Measurements from ENCODE around the gene MYO18B.

The MYO18B gene

DNA sequence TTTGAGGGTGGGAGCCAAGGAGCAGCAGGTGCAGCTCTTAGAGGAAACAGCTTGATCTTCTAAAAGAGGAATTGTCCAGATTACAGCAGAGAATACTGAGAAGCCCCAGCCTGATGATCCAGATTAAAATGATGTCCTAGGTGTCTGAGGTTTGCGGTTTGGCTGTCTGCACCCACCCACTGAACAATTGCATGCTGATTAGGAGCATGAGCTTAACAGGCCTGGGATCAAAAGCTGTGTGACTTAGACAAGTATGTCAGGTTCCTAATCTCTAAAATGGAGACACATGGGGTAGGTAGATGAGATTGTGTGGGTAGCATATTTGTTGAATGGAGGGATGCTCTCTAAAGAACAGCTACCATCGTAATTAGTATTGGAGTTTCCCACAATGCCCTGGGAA is 260.5 kb downstream of the MYO18B start:
- Histone ChIP-seq H2AFZ (ENCODE audit: low read length) (no peak overlapping the region), H3K4me2 (ENCODE audit: insufficient read depth, low read length, poor library complexity, severe bottlenecking) (no peak overlapping the region), H2BK15ac (ENCODE audit: low read length) (no peak overlapping the region), H3K36me3 (replicated peaks in 1 of 2; ENCODE audit: control insufficient read depth in 2 of 2, insufficient read depth in 2 of 2, low read length in 2 of 2) (no peaks in the 10 kb centered on the region), H3K9ac (ENCODE audit: low read depth, low read length, poor library complexity) (no peak overlapping the region), H4K91ac (ENCODE audit: low read depth, low read length, poor library complexity) (no peak overlapping the region), H2BK120ac (ENCODE audit: low read depth, low read length) (no peak overlapping the region), H3K9me3 (replicated peaks in 1 of 2; ENCODE audit: control insufficient read depth in 2 of 2, insufficient read depth in 1 of 2, low read depth in 1 of 2, low read length in 2 of 2) (no peaks in the 10 kb centered on the region), H2AK5ac (ENCODE audit: low read depth, low read length) (no peak overlapping the region), H3K4ac (ENCODE audit: low read length) (no peak overlapping the region), H3K27me3 (ENCODE audit: control insufficient read depth in 3 of 3, insufficient read depth in 3 of 3, low read depth in 1 of 3, low read length in 3 of 3) (no peaks in the 10 kb centered on the region), H2BK5ac (ENCODE audit: low read length) (no peak overlapping the region), H3K27ac (replicated peaks; ENCODE audit: low read length) (no peak overlapping the region), H3K4me3 (ENCODE audit: low read length in 2 of 2) (no peak overlapping the region), H3K14ac (ENCODE audit: low read length) (no peak overlapping the region), H3K4me1 (ENCODE audit: control insufficient read depth in 2 of 2, insufficient read depth in 1 of 2, low read depth in 1 of 2, low read length in 2 of 2) (no peaks in the 10 kb centered on the region), H4K8ac (ENCODE audit: low read depth, low read length) (no peak overlapping the region), H2BK12ac (ENCODE audit: low read length) (no peak overlapping the region), H3K23ac (ENCODE audit: low read depth, low read length, poor library complexity) (no peak overlapping the region), H3K79me1 (ENCODE audit: low read depth, low read length) (no peaks in the 10 kb centered on the region), H3K18ac (ENCODE audit: low read length) (no peak overlapping the region)
- DNase-seq (ENCODE audit: low spot score) = no peak
- WGBS, 2 donors (ENCODE audit: extremely low coverage in 2 of 2, insufficient read length in 2 of 2, insufficient replicate concordance in 1 of 2) = no CpG with 5 or more reads among the region's 2 CpGs

GRCh38 chr22:26004477-26004876 is 262.5 kb downstream of the MYO18B start:
- no peak for DNase-seq (ENCODE audit: low spot score)

DNA sequence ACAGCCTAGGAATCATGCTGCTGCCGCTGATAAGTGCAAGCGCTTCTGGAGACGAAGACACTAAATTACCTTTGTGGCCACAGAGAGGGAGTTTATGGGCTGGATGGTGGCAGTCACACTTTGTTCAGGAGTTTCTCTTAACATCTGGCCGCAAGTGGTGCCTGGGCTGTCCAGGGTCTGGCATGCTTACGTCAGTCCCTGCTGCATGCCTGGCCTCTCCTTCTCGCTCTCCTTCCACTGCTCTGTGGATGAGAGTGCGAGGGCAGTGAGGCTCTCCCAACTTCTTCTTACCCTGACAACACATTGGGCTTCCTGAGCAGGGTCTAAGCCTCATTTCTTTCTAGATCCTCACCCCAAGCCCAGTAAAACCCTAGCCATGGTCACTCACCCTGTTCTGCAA is 266.6 kb downstream of the MYO18B start:
- no peak for DNase-seq (ENCODE audit: low spot score)
- Histone ChIP-seq H2AFZ (ENCODE audit: low read length) (no peak overlapping the region), H2AK5ac (ENCODE audit: low read depth, low read length) (no peak overlapping the region), H2BK12ac (ENCODE audit: low read length) (no peak overlapping the region), H3K27me3 (ENCODE audit: control insufficient read depth in 3 of 3, insufficient read depth in 3 of 3, low read depth in 1 of 3, low read length in 3 of 3) (no peaks in the 10 kb centered on the region), H3K4me1 (ENCODE audit: control insufficient read depth in 2 of 2, insufficient read depth in 1 of 2, low read depth in 1 of 2, low read length in 2 of 2) (no peaks in the 10 kb centered on the region), H2BK120ac (ENCODE audit: low read depth, low read length) (no peak overlapping the region), H3K14ac (ENCODE audit: low read length) (no peak overlapping the region), H3K4ac (ENCODE audit: low read length) (no peak overlapping the region), H4K8ac (ENCODE audit: low read depth, low read length) (no peak overlapping the region), H3K4me3 (ENCODE audit: low read length in 2 of 2) (no peak overlapping the region), H3K4me2 (ENCODE audit: insufficient read depth, low read length, poor library complexity, severe bottlenecking) (no peak overlapping the region), H3K9ac (ENCODE audit: low read depth, low read length, poor library complexity) (no peak overlapping the region), H3K18ac (ENCODE audit: low read length) (no peak overlapping the region), H3K23ac (ENCODE audit: low read depth, low read length, poor library complexity) (no peak overlapping the region), H2BK5ac (ENCODE audit: low read length) (no peak overlapping the region), H3K36me3 (replicated peaks in 1 of 2; ENCODE audit: control insufficient read depth in 2 of 2, insufficient read depth in 2 of 2, low read length in 2 of 2) (no peaks in the 10 kb centered on the region), H3K27ac (replicated peaks; ENCODE audit: low read length) (no peak overlapping the region), H3K79me1 (ENCODE audit: low read depth, low read length) (no peaks in the 10 kb centered on the region), H3K9me3 (replicated peaks in 1 of 2; ENCODE audit: control insufficient read depth in 2 of 2, insufficient read depth in 1 of 2, low read depth in 1 of 2, low read length in 2 of 2) (no peaks in the 10 kb centered on the region), H2BK15ac (ENCODE audit: low read length) (no peak overlapping the region), H4K91ac (ENCODE audit: low read depth, low read length, poor library complexity) (no peak overlapping the region)
- WGBS, 2 donors (ENCODE audit: extremely low coverage in 2 of 2, insufficient read length in 2 of 2, insufficient replicate concordance in 1 of 2) = no CpG with 5 or more reads among the region's 7 CpGs

More at GRCh38 chr22:26004477-26004876, 262.5 kb downstream of the MYO18B start:
- Histone ChIP-seq H3K4ac (ENCODE audit: low read length) (no peak overlapping the region), H3K9ac (ENCODE audit: low read depth, low read length, poor library complexity) (no peak overlapping the region), H3K36me3 (replicated peaks in 1 of 2; ENCODE audit: control insufficient read depth in 2 of 2, insufficient read depth in 2 of 2, low read length in 2 of 2) (no peaks in the 10 kb centered on the region), H3K4me2 (ENCODE audit: insufficient read depth, low read length, poor library complexity, severe bottlenecking) (no peak overlapping the region), H2BK5ac (ENCODE audit: low read length) (no peak overlapping the region), H2AFZ (ENCODE audit: low read length) (no peak overlapping the region), H2BK15ac (ENCODE audit: low read length) (no peak overlapping the region), H3K14ac (ENCODE audit: low read length) (no peak overlapping the region), H3K79me1 (ENCODE audit: low read depth, low read length) (no peaks in the 10 kb centered on the region), H4K91ac (ENCODE audit: low read depth, low read length, poor library complexity) (no peak overlapping the region), H3K4me3 (ENCODE audit: low read length in 2 of 2) (no peak overlapping the region), H3K27ac (replicated peaks; ENCODE audit: low read length) (no peak overlapping the region), H4K8ac (ENCODE audit: low read depth, low read length) (no peak overlapping the region), H3K9me3 (replicated peaks in 1 of 2; ENCODE audit: control insufficient read depth in 2 of 2, insufficient read depth in 1 of 2, low read depth in 1 of 2, low read length in 2 of 2) (no peaks in the 10 kb centered on the region), H3K18ac (ENCODE audit: low read length) (no peak overlapping the region), H3K23ac (ENCODE audit: low read depth, low read length, poor library complexity) (no peak overlapping the region), H3K4me1 (ENCODE audit: control insufficient read depth in 2 of 2, insufficient read depth in 1 of 2, low read depth in 1 of 2, low read length in 2 of 2) (no peaks in the 10 kb centered on the region), H2AK5ac (ENCODE audit: low read depth, low read length) (no peak overlapping the region), H2BK12ac (ENCODE audit: low read length) (no peak overlapping the region), H3K27me3 (ENCODE audit: control insufficient read depth in 3 of 3, insufficient read depth in 3 of 3, low read depth in 1 of 3, low read length in 3 of 3) (no peaks in the 10 kb centered on the region), H2BK120ac (ENCODE audit: low read depth, low read length) (no peak overlapping the region)
- WGBS, 2 donors (ENCODE audit: extremely low coverage in 2 of 2, insufficient read length in 2 of 2, insufficient replicate concordance in 1 of 2) = no CpG with 5 or more reads among the region's 4 CpGs

DNA sequence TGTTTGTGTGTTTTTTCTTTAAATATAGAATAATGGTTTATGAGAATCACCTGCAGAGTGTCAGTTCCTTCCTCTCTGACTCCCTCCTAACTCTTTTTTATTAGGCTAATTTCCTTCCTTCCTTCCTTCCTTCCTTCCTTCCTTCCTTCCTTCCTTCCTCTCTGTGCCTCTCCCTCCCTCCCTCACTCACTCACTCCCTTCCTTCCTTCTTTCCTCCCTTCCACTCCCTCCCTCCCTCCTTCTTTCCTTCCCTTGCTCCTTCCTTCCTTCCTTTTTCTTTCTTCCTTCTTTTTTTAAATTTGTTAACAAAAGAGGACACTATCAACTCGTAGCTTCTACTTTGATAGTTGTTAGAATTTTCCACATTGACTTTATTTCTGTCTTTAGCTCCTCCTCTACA is 274.9 kb downstream of the MYO18B start:
- Histone ChIP-seq H3K4ac (ENCODE audit: low read length) (no peak overlapping the region), H3K9ac (ENCODE audit: low read depth, low read length, poor library complexity) (no peak overlapping the region), H2AK5ac (ENCODE audit: low read depth, low read length) (no peak overlapping the region), H4K8ac (ENCODE audit: low read depth, low read length) (no peak overlapping the region), H3K18ac (ENCODE audit: low read length) (no peak overlapping the region), H2BK12ac (ENCODE audit: low read length) (no peak overlapping the region), H2AFZ (ENCODE audit: low read length) (no peak overlapping the region), H3K4me1 (ENCODE audit: control insufficient read depth in 2 of 2, insufficient read depth in 1 of 2, low read depth in 1 of 2, low read length in 2 of 2) (no peaks in the 10 kb centered on the region), H3K79me1 (ENCODE audit: low read depth, low read length) (no peaks in the 10 kb centered on the region), H3K23ac (ENCODE audit: low read depth, low read length, poor library complexity) (no peak overlapping the region), H2BK15ac (ENCODE audit: low read length) (no peak overlapping the region), H2BK5ac (ENCODE audit: low read length) (no peak overlapping the region), H3K14ac (ENCODE audit: low read length) (no peak overlapping the region), H3K9me3 (replicated peaks in 1 of 2; ENCODE audit: control insufficient read depth in 2 of 2, insufficient read depth in 1 of 2, low read depth in 1 of 2, low read length in 2 of 2) (no peaks in the 10 kb centered on the region), H3K4me2 (ENCODE audit: insufficient read depth, low read length, poor library complexity, severe bottlenecking) (no peak overlapping the region), H3K4me3 (ENCODE audit: low read length in 2 of 2) (no peak overlapping the region), H2BK120ac (ENCODE audit: low read depth, low read length) (no peak overlapping the region), H3K27ac (replicated peaks; ENCODE audit: low read length) (no peak overlapping the region), H3K27me3 (ENCODE audit: control insufficient read depth in 3 of 3, insufficient read depth in 3 of 3, low read depth in 1 of 3, low read length in 3 of 3) (no peaks in the 10 kb centered on the region), H3K36me3 (replicated peaks in 1 of 2; ENCODE audit: control insufficient read depth in 2 of 2, insufficient read depth in 2 of 2, low read length in 2 of 2) (no peaks in the 10 kb centered on the region), H4K91ac (ENCODE audit: low read depth, low read length, poor library complexity) (no peak overlapping the region)
- WGBS, 2 donors (ENCODE audit: extremely low coverage in 2 of 2, insufficient read length in 2 of 2, insufficient replicate concordance in 1 of 2) = no CpG with 5 or more reads among the region's 1 CpG
- no peak for DNase-seq (ENCODE audit: low spot score)

All from neuronal stem cell (in vitro differentiated cells).